ENCODE measurements around the gene SNX4.

Gene SNX4

DNA sequence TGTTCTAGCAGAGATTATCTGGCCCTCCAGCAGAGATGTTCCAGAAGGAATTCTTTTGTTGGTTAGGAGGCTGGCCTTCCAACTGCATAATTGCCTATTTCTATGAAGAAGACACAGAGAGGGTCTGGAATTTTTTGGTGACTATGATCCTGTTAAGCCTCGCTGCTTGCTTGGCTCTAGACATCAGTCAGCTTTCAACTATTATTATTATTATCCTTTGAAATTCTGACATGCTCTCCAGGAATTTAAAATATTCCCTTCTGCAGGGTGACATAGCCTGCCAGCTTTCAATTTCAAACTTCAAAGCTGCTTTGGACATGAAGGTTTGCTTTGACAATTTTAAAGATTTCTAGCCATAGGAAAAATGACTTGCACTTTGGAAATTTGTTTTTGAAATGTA is 118.6 kb downstream of the SNX4 start:
- DNase-seq: no peak

DNA sequence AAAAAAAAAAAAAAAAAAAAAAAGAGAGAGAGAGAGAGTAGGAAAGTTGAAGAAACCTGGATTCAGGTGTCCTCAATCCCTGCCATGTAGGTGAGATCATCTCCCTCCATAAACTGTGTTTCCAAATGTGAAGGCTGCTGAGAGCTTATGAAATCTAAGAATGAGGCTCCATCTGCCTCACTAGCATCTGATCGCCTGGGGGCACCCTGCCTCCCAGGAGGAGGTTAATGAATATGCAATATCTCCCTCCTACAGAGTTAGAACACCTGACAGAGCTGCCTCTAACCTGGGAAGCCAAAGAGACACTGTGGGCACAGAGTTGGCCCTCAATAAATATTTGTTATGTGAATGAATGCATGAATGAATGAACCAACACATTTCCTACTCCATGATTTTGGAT is 121.0 kb downstream of the SNX4 start:
- DNase-seq: no peak
